VCaP (cell line): Measurements from ENCODE around the gene ERG28.

Source experiments
- H3K27ac ChIP-seq: fragments of 450-650 bp; 2 replicates; pipeline ENCODE4 v1.5.1; 2017
- TF ChIP-seq, protein P1 (sequence below): fragments of 450-650 bp; conservative IDR thresholded peaks from 2 replicates; pipeline ENCODE4 v1.5.1; 2017; ENCODE audit warnings: mild to moderate bottlenecking, moderate library complexity

ERG28 gene

DNA sequence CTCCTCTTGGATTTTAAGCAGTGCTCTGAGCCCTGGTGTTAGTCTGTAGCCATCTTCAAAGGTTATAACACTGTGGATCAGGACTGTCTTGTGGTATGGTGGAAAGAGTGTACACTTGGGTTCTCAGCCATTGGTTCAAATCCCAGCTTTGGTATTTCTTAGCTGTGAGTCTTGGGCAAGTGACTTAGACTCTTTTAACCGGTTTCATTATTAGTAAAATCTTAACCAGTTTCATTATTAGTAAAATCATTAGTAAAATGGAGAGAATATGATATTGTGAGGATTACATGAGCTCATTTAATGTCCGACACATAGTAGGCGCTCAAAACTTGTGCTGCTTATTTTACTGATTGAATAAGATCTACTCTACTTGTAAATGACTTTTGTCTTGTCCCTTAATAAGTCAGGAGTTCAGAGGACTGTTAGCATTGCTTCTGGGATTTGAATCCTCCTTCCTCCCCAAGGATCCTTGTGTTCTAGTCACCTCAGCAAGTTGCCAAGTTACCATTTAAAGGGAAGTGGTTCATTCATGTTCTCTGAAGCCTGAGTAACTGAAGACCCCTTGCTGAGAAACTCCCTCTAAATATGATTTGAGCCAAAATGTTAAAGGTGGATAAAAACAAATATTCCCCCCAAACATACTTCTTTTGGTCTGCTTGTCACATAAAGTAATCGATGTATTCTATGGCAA lies 12.8 kb upstream of the ERG28 start:
- H3K27ac ChIP-seq, result no peak overlapping the region
- TF ChIP-seq, protein P1, sequence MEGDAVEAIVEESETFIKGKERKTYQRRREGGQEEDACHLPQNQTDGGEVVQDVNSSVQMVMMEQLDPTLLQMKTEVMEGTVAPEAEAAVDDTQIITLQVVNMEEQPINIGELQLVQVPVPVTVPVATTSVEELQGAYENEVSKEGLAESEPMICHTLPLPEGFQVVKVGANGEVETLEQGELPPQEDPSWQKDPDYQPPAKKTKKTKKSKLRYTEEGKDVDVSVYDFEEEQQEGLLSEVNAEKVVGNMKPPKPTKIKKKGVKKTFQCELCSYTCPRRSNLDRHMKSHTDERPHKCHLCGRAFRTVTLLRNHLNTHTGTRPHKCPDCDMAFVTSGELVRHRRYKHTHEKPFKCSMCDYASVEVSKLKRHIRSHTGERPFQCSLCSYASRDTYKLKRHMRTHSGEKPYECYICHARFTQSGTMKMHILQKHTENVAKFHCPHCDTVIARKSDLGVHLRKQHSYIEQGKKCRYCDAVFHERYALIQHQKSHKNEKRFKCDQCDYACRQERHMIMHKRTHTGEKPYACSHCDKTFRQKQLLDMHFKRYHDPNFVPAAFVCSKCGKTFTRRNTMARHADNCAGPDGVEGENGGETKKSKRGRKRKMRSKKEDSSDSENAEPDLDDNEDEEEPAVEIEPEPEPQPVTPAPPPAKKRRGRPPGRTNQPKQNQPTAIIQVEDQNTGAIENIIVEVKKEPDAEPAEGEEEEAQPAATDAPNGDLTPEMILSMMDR, result no peak

DNA sequence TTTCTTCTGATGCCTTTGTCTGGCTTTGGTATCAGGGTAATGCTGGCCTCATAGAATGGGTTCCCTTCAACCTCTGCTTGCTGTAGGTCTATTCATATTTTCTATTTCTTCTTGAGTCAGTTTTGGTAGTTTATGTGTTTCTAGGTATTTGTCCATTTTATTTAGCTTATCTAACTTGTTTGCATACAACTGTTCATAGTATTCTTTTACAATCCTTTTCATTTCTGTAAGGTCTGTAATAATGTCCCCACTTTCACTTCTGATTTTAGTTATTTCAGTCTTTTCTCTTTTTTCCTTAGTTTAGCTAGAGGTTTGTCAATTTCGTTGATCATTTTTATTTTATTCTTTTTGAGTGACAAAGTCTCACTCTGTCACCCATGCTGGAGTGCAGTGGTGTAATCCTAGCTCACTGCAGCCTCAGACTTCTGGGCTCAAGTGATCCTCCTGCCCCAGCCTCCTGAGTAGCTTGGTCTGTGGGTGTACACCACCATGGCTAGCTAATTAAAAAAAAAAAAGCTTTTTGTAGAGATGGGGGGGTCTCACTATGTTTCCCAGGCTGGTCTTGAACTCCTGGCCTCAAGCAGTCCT lies 12.0 kb upstream of the ERG28 start:
- TF ChIP-seq, protein P1, result no peak
- no peak overlapping the region for H3K27ac ChIP-seq

DNA sequence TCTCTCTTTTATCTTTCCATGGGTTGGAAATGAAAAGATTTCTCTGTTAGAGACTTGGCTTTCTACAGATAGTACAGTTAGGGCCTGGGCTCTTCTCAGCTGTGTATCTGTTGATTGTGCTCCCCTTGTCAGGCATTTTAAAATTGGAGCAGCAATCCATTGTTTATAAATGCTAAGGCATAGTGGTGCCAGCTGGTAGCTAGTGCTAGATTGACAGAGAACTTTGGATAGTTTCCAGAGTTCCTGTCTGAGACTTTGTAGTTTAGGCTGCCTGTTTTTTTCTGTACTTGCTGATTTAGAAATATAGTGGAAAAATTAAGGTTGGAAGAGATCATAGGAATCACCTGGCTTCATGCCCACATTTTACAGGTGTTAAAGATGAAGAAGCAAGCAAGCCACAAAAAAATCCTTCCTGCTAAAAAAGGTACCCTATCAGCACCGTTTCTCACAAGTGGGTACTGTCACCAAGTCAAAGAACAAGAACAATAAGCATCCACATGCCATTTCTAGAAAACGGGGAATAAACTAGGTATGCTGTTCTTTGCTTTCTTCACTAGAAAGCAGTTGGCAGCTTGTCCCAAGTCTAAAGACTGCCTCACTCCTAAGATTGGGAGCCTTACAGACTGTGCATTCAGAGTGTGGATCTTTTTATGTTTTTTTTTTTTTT lies 6.6 kb upstream of the ERG28 start:
- H3K27ac ChIP-seq, result no peak overlapping the region
- TF ChIP-seq, protein P1, result no peak

DNA sequence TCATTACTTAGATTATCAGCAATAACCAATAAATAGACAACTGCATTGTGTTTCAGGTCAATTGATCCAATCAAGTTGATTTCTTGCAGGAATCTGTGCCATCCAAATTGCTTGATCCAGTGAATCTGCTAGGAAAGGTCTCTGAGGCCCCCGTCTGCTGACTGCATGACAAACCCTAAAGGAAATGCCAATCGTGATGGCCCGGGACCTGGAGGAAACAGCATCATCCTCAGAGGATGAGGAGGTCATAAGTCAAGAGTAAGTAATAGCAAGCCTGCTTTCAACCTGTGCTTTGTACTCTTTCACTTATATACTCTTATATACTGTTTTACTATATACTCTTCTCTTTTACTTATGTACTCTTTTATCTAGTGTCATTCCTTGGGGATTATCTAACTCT lies 2.3 kb upstream of the ERG28 start:
- TF ChIP-seq, protein P1, result no peak
- H3K27ac ChIP-seq, result no peak overlapping the region

DNA sequence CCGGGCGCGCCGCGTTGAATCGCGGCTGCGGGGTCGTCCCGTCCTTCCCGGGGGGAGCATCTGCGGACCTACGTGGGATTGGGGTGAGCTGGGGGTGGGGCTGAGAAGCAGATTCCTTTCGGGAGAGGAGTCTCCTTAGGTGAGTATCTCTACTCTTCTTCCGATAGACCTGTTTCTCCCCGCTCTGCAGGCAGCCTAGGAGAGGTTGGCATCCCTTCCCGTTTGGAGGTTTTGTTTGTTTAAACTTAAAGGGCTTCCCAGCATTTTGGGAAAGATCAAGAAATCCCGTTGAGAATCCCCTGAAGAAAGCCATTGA lies 781 bp upstream of the ERG28 start:
- TF ChIP-seq, protein P1, result no peak

DNA sequence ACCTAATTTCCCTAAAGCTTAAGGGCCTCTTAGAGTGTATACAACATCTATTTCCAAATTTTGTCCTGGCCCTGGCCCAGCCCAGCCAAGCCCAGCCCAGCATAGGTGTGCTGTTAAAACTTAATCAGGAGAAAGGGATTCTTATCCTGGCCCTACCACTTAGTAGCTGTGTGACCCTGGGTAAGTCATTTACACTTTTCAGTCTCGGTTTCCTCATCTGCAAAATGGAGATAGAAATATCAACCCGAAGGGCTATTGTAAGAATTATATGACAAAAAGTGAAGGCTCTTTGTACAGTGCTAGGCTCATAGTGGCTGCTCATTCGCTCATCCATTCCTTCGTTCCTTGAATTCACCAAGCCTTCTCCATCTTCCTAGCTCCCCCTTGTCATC lies 442 bp downstream of the ERG28 start:
- TF ChIP-seq, protein P1, result no peak
- H3K27ac ChIP-seq, result peak overlapping the region; percentile 75

More for the DNA sequence above, 781 bp upstream of the ERG28 start:
- peak overlapping the region; percentile 75 for H3K27ac ChIP-seq

DNA sequence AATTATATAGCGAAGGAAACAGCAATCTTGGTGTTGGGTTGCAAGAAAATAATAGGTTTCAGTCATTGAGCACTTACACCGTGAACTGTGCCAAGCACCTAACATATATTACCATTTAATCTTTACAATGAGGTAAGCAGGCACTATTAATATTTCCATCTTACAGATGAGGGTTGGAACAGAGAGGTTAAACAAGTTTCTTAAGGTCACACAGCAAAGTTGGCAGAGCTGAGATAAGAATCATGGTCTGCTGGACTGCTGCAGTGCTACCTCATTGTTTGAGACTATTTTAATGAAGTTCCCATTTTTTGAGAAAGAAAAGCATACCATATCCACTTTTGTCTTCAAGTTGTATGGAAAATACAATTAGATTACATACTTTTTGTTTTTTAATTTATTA lies 1.7 kb downstream of the ERG28 start:
- TF ChIP-seq, protein P1, result no peak
- no peak overlapping the region for H3K27ac ChIP-seq
